ENCODE measurements around the gene PLCD4.

PLCD4 gene

GRCh38 chr2:218622606-218623365 is 15.1 kb downstream of the PLCD4 start:
- Histone ChIP-seq H3K9me3 (ENCODE audit: control insufficient read depth, low read length) (no peaks in the 10 kb centered on the region), H3K4me1 (ENCODE audit: control insufficient read depth, insufficient read depth, low read length) (no peaks in the 10 kb centered on the region), H3K27me3 (replicated peaks; ENCODE audit: control insufficient read depth, insufficient read depth, low read length) (no peaks in the 10 kb centered on the region), H3K4me3 (ENCODE audit: low read length) (no peak overlapping the region), H3K9ac (ENCODE audit: low read length) (no peak overlapping the region), H3K36me3 (ENCODE audit: control insufficient read depth, insufficient read depth, low read length, severe bottlenecking) (peaks cover 5% of the 10 kb centered on the region)
- DNase-seq (ENCODE audit: low read depth): peak; percentile 33

- H3K4me3 ChIP-seq (ENCODE audit: low read length): no peak overlapping the region
- peaks cover 5% of the 10 kb centered on the region for H3K36me3 ChIP-seq (ENCODE audit: control insufficient read depth, insufficient read depth, low read length, severe bottlenecking)
- H3K9me3 ChIP-seq (ENCODE audit: control insufficient read depth, low read length): no peaks in the 10 kb centered on the region
- H3K9ac ChIP-seq (ENCODE audit: low read length): no peak overlapping the region
- H3K4me1 ChIP-seq (ENCODE audit: control insufficient read depth, insufficient read depth, low read length): no peaks in the 10 kb centered on the region
- DNase-seq (ENCODE audit: low read depth): no peak
- no peaks in the 10 kb centered on the region for H3K27me3 ChIP-seq (replicated peaks; ENCODE audit: control insufficient read depth, insufficient read depth, low read length)
Measured at GRCh38 chr2:218623366-218623705, 15.6 kb downstream of the PLCD4 start.

- Histone ChIP-seq H3K9ac (ENCODE audit: low read length) (no peak overlapping the region), H3K36me3 (ENCODE audit: control insufficient read depth, insufficient read depth, low read length, severe bottlenecking) (peaks cover 2% of the 10 kb centered on the region), H3K4me1 (ENCODE audit: control insufficient read depth, insufficient read depth, low read length) (no peaks in the 10 kb centered on the region), H3K27me3 (replicated peaks; ENCODE audit: control insufficient read depth, insufficient read depth, low read length) (no peaks in the 10 kb centered on the region), H3K4me3 (ENCODE audit: low read length) (no peak overlapping the region), H3K9me3 (ENCODE audit: control insufficient read depth, low read length) (no peaks in the 10 kb centered on the region)
- no peak for DNase-seq (ENCODE audit: low read depth)
Measured at GRCh38 chr2:218626369-218626768, 18.7 kb downstream of the PLCD4 start.

- Histone ChIP-seq H3K9me3 (ENCODE audit: control insufficient read depth, low read length) (no peaks in the 10 kb centered on the region), H3K36me3 (ENCODE audit: control insufficient read depth, insufficient read depth, low read length, severe bottlenecking) (no peaks in the 10 kb centered on the region), H3K27me3 (replicated peaks; ENCODE audit: control insufficient read depth, insufficient read depth, low read length) (no peaks in the 10 kb centered on the region), H3K9ac (ENCODE audit: low read length) (no peak overlapping the region), H3K4me3 (ENCODE audit: low read length) (no peak overlapping the region), H3K4me1 (ENCODE audit: control insufficient read depth, insufficient read depth, low read length) (no peaks in the 10 kb centered on the region)
- DNase-seq (ENCODE audit: low read depth): no peak
Measured at GRCh38 chr2:218627939-218628338, 20.2 kb downstream of the PLCD4 start.

DNA sequence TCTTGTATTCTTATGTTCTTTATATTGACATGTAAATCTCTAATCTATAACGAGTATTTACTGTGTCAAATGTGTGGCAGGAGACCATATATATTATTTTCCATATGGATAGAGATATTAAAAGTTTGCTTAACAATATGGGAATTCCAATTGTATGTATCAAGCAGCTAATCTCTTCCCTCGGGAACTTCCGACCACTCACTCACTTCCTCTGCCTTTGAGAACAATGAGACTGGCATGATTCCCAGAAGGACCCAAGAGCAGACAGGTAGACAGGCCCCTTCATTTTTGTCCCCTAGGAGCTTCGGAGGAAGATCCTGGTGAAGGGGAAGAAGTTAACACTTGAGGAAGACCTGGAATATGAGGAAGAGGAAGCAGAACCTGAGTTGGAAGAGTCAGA is 24.1 kb downstream of the PLCD4 start:
- Histone ChIP-seq H3K9me3 (ENCODE audit: control insufficient read depth, low read length) (no peaks in the 10 kb centered on the region), H3K27me3 (replicated peaks; ENCODE audit: control insufficient read depth, insufficient read depth, low read length) (no peaks in the 10 kb centered on the region), H3K36me3 (ENCODE audit: control insufficient read depth, insufficient read depth, low read length, severe bottlenecking) (peaks cover 36% of the 10 kb centered on the region), H3K4me3 (ENCODE audit: low read length) (no peak overlapping the region), H3K4me1 (ENCODE audit: control insufficient read depth, insufficient read depth, low read length) (no peaks in the 10 kb centered on the region), H3K9ac (ENCODE audit: low read length) (no peak overlapping the region)
- no peak for DNase-seq (ENCODE audit: low read depth)

GRCh38 chr2:218635719-218636118 is 28.0 kb downstream of the PLCD4 start:
- no peak for DNase-seq (ENCODE audit: low read depth)

GRCh38 chr2:218638372-218638771 is 30.7 kb downstream of the PLCD4 start:
- Histone ChIP-seq H3K4me3 (ENCODE audit: low read length) (no peak overlapping the region), H3K9ac (ENCODE audit: low read length) (no peak overlapping the region), H3K27me3 (replicated peaks; ENCODE audit: control insufficient read depth, insufficient read depth, low read length) (no peaks in the 10 kb centered on the region), H3K9me3 (ENCODE audit: control insufficient read depth, low read length) (no peaks in the 10 kb centered on the region), H3K4me1 (ENCODE audit: control insufficient read depth, insufficient read depth, low read length) (no peaks in the 10 kb centered on the region), H3K36me3 (ENCODE audit: control insufficient read depth, insufficient read depth, low read length, severe bottlenecking) (peaks cover 87% of the 10 kb centered on the region)
- no peak for DNase-seq (ENCODE audit: low read depth)

More at GRCh38 chr2:218635719-218636118, 28.0 kb downstream of the PLCD4 start:
- H3K27me3 ChIP-seq (replicated peaks; ENCODE audit: control insufficient read depth, insufficient read depth, low read length): no peaks in the 10 kb centered on the region
- no peaks in the 10 kb centered on the region for H3K4me1 ChIP-seq (ENCODE audit: control insufficient read depth, insufficient read depth, low read length)
- H3K9me3 ChIP-seq (ENCODE audit: control insufficient read depth, low read length): no peaks in the 10 kb centered on the region
- peaks cover 71% of the 10 kb centered on the region for H3K36me3 ChIP-seq (ENCODE audit: control insufficient read depth, insufficient read depth, low read length, severe bottlenecking)
- no peak overlapping the region for H3K4me3 ChIP-seq (ENCODE audit: low read length)
- H3K9ac ChIP-seq (ENCODE audit: low read length): no peak overlapping the region

DNA sequence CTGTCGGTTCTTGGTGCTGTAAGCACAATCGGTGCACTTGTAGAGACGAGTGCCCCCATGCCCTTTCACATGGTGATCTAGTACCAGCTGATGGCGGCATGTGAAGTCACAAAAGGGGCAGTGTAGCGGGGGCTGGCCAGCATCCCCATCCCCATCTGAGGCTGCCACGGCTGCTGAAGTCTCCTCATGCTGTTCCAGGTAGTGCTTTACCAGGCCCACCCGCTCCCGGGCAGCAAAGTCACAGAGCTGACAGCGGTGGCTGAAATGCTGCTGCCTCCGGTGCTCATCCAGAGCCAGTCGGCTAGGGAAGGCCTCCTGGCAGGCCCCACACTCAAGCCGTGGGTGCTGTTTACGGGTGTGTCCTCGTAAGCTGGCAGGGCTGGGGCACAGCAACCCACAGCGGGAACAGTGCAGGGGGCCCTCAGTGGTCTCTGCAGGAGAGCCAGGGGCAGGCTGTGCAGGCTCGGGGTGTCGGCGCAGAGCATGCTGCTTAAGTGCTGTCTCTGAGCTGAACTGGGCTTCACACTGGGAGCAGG is 34.5 kb downstream of the PLCD4 start:
- Histone ChIP-seq H3K4me1 (ENCODE audit: control insufficient read depth, insufficient read depth, low read length) (peaks cover 14% of the 10 kb centered on the region), H3K27me3 (replicated peaks; ENCODE audit: control insufficient read depth, insufficient read depth, low read length) (no peaks in the 10 kb centered on the region), H3K9me3 (ENCODE audit: control insufficient read depth, low read length) (no peaks in the 10 kb centered on the region), H3K9ac (ENCODE audit: low read length) (no peak overlapping the region), H3K4me3 (ENCODE audit: low read length) (no peak overlapping the region), H3K36me3 (ENCODE audit: control insufficient read depth, insufficient read depth, low read length, severe bottlenecking) (peaks cover 78% of the 10 kb centered on the region)
- DNase-seq (ENCODE audit: low read depth): no peak

- no peaks in the 10 kb centered on the region for H3K27me3 ChIP-seq (replicated peaks; ENCODE audit: control insufficient read depth, insufficient read depth, low read length)
- H3K4me1 ChIP-seq (ENCODE audit: control insufficient read depth, insufficient read depth, low read length): peaks cover 14% of the 10 kb centered on the region
- no peak for DNase-seq (ENCODE audit: low read depth)
- H3K4me3 ChIP-seq (ENCODE audit: low read length): no peak overlapping the region
- peaks cover 78% of the 10 kb centered on the region for H3K36me3 ChIP-seq (ENCODE audit: control insufficient read depth, insufficient read depth, low read length, severe bottlenecking)
- no peaks in the 10 kb centered on the region for H3K9me3 ChIP-seq (ENCODE audit: control insufficient read depth, low read length)
- no peak overlapping the region for H3K9ac ChIP-seq (ENCODE audit: low read length)
Measured at GRCh38 chr2:218642786-218643185, 35.1 kb downstream of the PLCD4 start.

GRCh38 chr2:218643751-218644310 is 36.1 kb downstream of the PLCD4 start:
- Histone ChIP-seq H3K4me3 (ENCODE audit: low read length) (no peak overlapping the region), H3K4me1 (ENCODE audit: control insufficient read depth, insufficient read depth, low read length) (peaks cover 14% of the 10 kb centered on the region), H3K27me3 (replicated peaks; ENCODE audit: control insufficient read depth, insufficient read depth, low read length) (no peaks in the 10 kb centered on the region), H3K36me3 (ENCODE audit: control insufficient read depth, insufficient read depth, low read length, severe bottlenecking) (peaks cover 78% of the 10 kb centered on the region), H3K9ac (ENCODE audit: low read length) (no peak overlapping the region), H3K9me3 (ENCODE audit: control insufficient read depth, low read length) (no peaks in the 10 kb centered on the region)
- DNase-seq (ENCODE audit: low read depth): no peak

DNA sequence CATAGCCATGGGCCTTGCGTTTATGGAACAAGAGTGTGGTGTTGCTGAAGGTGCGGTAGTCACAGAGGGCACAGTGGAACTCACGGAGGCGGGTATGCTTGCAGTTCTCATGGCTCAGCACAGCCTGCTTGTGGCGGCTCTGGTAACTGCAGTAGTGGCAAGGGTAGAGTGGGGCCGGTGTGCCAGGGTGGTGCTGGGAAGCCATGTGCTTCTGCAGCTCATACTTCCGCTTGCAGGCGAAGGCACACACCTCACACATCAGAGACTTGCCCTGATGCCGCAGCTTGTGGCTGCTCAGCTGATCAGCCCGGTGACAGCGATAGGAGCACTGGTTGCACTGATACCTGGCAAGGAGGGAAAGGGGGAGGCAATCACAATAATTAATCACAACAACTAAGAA is 37.0 kb downstream of the PLCD4 start:
- H3K9me3 ChIP-seq (ENCODE audit: control insufficient read depth, low read length): no peaks in the 10 kb centered on the region
- DNase-seq (ENCODE audit: low read depth): no peak
- peaks cover 14% of the 10 kb centered on the region for H3K4me1 ChIP-seq (ENCODE audit: control insufficient read depth, insufficient read depth, low read length)
- no peak overlapping the region for H3K4me3 ChIP-seq (ENCODE audit: low read length)
- H3K9ac ChIP-seq (ENCODE audit: low read length): peak overlapping the region; percentile 60
- H3K36me3 ChIP-seq (ENCODE audit: control insufficient read depth, insufficient read depth, low read length, severe bottlenecking): peaks cover 80% of the 10 kb centered on the region
- no peaks in the 10 kb centered on the region for H3K27me3 ChIP-seq (replicated peaks; ENCODE audit: control insufficient read depth, insufficient read depth, low read length)
